ENCODE measurements around the gene TNK2.
"Not testable (repeated sequence)": the region's sequence is repeated elsewhere in the genome, so short reads cannot be mapped to it uniquely, and the experiment has no call there.

The TNK2 gene

DNA sequence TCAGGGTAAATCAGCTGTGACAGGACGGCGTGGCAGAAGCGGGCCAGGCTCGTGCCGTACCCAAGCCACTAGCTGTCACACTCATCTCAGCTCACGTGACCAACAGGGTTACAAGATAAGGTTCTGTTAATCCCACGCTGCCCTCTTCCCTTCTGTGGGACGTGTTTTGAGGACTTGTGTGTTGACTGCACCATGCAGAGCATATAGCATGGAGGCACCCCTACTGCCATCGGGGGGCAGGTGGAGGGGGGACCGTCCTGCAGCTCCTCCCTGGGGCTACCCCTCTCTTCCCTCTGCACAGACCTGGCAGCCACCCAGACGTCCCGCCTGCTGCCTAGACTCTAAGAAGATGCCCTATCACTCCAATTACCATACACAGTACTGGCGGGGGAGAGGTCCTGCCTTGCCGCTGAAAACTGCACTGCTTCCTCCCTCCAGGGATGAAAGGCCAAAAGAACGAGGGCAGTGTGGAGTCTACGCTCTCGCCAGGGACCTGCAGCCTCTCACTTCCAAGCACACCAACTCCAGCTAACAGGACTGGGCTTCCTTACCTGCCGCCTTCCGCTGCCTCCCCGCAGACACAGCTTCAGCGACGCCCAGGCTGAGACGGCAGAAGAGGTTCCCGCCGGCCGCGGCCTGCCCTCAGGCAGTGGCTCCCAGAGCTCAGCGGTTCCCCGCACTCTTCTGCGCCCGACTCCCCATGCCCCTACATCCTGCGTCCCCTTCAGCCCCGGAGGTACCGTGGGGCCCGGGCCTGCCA is at the start of gene TNK2:
Gene TNK2 (minus strand): TSS at position 618 of the 760 bp plus-strand sequence. CDS start 19,963 bp downstream, outside the sequence.
- peak; percentile 28 for DNase-seq (ENCODE audit: low read depth)

DNA sequence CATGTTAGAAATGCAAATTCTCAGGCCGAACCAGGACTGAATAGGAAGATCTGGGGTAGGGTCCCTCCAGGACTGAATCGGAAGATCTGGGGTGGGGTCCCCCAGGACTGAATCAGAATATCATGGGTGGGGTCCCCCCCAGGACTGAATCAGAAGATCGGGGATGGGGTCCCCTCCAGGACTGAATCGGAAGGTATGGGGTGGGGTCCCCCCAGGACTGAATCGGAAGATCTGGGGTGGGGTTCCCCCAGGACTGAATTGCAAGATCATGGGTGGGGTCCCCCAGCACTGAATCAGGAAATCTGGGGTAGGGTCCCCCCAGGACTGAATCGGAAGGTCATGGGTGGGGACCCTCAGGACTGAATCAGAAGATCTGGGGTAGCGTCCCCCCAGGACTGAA is 48.2 kb upstream of the TNK2 start:
- DNase-seq (ENCODE audit: low read depth): no peak

DNA sequence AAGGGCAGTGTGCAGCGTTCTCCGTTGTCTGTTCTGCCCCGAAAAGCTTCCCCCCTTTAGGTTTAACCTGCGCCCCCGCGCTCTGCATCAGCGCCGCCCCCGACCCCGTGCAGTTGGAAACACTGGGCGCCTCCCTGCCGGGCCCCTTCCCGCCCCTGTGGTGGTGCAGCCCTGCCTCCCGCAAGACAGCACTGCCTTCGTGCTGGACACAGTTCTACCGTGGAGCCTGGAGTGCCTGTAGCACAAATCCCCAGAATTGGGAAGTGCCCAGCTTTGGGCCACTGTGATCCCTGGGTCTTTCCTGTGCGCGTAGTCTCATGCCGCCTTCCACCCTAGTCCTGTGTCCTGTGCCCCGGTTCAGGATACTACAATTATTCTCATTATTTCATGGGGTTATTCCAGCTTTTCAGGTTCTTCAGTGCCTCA is 47.1 kb upstream of the TNK2 start:
- peak; percentile 34 for DNase-seq (ENCODE audit: low read depth)

DNA sequence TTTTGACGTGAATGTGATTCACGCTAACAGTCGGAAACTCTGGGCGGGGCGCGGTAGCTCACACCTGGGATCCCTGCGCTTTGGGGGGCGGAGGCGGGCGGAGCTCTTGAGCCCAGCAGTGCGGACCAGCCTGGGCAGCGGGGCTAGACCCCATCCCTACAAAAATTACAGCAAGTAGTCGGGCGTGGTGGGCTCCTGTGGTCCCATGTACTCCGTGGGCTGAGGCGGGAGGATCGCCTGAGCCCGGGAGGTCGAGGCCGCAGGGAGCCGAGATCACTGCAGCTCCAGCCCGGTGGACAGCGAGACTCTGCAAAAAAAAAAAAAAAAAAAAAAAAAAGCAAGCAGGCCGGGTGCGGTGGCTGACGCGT is 46.4 kb upstream of the TNK2 start:
- peak; percentile 54 for DNase-seq (ENCODE audit: low read depth)

DNA sequence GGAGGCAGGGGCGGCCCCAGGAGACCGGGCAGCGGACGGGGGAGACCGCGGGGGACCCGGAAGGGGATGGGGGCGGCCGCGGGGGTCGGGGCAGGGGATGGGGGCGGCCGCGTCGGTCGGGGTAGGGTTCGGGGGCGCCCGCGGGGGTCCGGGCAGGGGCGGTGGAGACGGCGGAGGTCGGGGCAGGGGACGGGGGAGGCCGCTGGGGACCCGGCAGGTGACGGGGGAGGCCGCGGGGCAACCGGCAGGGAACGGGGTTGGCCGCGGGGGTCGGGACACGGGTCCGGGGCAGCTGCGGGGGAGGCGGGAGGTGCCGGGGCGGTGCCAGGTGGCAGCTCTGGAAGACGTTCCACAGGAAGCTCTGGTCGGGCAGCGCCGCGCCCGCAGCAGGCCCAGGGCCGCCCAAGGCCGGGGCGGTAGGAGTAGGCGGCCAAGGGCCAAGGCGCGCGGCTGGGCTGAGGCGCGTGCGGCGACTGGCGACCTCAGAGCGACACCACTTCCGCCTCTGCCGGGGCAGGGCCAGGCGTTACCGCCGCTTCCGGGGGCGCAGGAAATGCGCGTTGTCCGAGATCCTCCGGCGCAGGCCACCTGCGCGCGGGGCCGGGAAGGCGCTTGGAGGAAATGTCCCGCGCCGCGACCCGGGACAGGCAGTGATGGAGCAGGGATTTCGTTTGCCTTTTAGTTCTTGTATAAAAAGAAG is 45.9 kb upstream of the TNK2 start:
- DNase-seq (ENCODE audit: low read depth): peak; percentile 64

DNA sequence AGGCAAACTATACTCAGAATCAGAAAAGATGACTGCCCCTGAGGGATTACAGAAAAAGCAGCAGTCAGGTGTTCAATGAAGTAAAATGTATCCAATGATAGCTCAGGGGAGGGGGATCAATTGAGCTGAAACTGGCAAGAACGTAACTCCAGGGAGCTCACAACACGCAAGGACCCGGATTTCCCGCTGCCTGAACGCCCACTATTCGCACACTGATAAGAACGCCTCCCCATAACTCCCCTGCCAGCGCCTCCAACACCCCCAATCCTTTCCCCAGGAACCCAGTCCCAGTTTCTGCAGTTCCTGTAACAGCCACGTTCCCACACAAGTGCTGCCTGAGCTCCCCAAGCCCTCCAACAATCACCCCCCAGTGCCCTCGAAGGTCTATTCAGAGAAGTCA is 44.2 kb upstream of the TNK2 start:
- not testable (repeated sequence) for DNase-seq (ENCODE audit: low read depth)

DNA sequence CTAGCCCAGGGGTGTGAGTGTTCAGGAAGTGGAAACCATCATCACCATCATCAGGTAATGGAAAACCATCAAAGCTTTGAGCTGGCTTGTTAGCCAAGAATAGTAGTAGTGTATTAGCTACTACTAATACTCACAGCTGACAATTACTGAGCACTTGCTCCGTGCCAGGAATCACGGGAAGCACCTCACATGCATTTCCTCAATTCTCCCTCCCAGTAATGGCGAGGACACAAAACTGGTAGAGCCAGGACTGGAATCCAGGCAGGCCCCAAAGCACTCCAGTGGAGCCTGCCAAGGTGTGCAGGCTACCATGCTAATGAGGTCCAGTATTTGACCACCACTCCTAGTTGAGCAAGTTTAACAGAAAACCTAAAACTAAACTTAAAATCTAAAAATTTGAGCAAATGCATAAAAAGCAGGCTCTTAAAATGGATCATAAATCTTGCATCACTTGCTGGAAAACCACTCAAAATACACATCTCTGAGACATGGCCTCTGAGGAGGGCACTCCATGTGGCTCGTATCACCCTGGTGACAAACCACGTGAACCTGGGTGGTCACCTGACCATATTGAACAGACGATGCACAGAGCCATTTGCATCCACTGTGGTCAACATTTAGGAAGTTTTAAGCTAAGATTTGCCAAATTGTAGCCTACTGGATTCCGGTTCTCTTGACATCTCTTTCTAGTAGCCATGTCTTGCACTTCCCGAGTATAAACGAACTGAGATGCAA is 43.3 kb upstream of the TNK2 start:
- DNase-seq (ENCODE audit: low read depth): not testable (repeated sequence)

DNA sequence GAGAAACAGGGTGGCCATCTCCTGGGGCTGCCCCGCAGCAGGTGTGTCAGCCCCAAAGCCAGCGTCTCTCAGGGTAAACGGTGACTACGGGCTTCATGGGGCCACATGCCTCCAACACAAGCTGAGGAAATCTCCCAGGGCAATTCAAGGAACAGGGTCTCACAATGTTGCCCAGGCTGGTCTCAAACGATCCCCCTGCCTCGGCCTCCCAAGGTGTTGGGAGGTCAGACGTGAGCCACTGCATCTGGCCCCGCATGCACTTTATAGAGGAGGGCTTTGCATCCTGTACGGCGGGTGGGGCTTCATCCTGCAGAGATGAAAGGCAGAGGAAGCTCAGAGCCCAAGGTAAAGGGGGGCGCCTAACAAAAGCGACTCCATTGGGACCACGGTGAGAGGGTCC is 42.4 kb upstream of the TNK2 start:
- not testable (repeated sequence) for DNase-seq (ENCODE audit: low read depth)

DNA sequence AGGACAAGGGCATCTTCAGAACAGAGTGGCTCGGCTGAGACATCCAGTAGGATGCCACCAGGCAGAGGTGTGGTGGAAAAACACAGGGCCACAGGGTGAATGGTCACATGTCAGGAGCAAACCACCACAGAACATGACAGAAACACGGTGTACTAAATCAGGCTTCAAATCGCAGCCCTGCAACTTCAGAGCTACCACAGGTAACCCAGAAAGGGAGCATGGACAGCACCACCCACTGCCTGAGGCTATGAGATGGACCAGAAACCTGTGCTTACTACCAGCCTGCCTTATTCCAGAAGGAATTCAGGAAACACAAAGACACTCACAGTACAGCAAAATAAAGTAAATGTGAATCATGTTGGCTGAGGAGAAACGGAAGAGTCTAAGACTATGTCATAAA is 41.8 kb upstream of the TNK2 start:
- not testable (repeated sequence) for DNase-seq (ENCODE audit: low read depth)

DNA sequence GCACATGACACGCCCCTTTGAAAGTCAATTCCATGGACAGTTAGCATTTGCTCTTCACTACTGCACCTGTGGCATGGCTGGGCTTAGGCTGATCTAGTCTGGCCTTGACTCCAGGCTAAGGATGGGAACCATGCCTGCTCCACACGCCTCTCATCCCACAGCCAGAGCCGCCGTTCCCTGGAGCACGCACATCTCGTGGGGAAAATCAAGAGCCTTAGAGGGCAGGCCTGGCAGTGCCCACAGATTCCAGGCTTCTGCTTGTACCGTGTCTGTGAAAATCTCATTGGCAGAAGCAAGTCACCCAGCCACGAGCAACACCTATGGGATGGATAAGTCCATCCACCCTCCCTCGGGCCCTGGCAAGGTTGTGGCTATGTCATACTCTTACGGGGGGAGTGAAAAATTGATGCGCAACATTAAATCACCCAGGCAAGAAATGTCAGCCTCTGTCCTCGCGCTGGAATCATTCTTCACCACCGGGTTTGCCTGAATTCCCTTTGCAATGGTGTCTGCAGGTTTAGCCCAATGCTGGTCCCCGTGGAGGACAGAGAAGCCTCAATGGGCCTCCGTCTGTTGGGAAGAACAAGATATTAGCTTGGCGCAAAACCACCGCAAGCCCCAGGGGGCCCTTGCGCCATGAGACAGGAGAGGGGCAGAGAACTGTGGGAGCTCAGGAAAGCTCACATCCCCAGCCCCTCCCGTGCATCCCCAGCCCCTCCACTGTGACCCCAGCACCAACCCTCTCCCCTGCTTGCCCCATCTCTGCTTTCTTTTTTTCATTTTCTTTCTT is 38.8 kb upstream of the TNK2 start:
- not testable (repeated sequence) for DNase-seq (ENCODE audit: low read depth)

DNA sequence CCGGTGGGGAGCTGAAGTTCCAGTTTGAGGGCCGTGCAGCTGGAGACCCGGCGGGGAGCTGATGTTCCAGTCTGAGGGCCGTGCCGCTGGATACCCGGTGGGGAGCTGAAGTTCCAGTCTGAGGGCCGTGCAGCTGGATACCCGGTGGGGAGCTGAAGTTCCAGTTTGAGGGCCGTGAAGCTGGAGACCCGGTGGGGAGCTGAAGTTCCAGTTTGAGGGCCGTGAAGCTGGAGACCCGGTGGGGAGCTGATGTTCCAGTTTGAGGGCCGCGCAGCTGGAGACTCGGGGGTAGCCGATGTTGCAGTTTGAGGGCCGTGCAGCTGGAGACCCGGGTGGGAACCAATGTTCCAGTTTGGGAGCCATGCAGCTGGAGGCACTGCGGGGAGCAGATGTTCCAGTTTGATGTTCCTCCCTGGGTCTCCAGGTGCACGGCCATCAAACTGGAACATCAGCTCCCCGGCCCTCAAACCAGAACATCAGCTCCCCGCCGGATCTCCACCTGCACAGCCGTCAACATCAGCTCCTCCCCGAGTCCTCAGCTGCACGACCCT is 33.0 kb upstream of the TNK2 start:
- DNase-seq (ENCODE audit: low read depth): not testable (repeated sequence)

DNA sequence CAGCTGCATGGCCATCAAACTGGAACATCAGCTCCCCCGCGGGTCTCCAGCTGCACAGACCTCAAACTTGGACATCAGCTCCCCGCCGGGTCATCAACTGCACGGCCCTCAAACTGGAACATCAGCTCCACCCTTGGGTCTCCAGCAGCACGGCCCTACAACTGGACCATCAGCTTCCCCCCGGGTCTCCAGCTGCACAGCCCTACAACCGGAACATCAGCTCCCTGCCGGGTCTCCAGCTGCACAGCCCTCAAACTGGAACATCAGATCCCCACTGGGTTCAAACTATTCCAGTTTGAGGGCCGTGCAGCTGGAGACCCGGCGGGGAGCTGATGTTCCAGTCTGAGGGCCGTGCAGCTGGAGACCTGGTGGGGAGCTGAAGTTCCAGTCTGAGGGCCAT is 32.5 kb upstream of the TNK2 start:
- not testable (repeated sequence) for DNase-seq (ENCODE audit: low read depth)

DNA sequence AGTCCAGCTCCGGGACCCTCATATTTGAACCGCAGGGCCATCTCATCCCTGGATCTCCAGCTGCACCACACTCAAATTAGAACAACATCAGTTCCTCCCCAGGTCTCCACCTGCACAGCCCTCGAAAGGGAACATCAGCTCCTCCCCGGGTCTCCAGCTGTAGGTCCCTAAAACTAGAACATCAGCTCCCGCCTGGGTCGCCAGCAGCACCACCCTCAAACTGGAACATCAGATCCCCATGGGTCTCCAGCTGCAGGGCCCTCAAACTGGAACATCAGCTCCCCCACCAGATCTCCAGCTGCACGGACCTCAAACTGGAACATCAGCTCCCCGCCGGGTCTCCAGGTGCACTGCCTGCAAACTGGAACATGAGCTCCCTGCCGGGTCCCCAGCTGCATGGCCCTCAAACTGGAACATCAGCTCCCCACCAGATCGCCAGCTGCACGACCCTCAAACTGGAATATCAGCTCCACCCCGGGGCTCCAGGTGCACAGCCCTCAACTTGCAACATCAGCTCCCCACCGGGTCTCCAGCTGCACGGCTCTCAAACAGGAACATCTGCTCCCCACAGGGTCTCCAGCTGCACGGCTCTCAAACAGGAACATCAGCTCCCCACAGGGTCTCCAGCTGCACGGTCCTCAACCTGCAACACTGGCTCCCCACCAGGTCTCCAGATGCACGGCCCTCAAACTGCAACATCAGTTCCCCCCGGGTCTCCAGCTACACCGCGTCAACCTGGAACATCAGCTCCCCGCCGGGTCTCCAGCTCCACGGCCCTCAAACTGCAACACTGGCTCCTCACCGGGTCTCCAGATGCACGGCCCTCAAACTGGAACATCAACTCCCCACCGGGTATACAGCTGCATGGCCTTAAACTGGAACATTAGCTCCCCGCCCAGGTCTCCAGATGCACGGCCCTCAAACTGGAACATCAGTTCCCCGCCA is 31.4 kb upstream of the TNK2 start:
- DNase-seq (ENCODE audit: low read depth): not testable (repeated sequence)

DNA sequence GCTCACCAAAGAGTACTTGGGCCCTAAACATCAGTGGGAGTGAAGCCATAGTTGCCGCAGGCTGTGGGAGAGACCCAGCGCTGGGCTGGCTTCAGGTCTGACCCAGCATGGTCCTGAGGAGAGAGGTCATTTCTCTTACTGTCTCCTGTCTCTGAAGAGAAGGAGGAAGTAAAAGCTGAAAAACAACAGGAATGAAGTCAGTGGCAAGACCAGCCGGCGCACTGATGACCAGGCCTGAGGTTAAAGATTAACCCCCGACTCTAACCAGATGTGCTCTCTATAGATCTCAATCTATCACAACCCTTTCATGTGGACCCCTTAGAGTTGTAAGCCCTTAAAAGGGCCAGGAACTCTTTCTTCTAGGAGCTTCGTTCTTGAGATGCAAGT is 24.7 kb upstream of the TNK2 start:
- not testable (repeated sequence) for DNase-seq (ENCODE audit: low read depth)

DNA sequence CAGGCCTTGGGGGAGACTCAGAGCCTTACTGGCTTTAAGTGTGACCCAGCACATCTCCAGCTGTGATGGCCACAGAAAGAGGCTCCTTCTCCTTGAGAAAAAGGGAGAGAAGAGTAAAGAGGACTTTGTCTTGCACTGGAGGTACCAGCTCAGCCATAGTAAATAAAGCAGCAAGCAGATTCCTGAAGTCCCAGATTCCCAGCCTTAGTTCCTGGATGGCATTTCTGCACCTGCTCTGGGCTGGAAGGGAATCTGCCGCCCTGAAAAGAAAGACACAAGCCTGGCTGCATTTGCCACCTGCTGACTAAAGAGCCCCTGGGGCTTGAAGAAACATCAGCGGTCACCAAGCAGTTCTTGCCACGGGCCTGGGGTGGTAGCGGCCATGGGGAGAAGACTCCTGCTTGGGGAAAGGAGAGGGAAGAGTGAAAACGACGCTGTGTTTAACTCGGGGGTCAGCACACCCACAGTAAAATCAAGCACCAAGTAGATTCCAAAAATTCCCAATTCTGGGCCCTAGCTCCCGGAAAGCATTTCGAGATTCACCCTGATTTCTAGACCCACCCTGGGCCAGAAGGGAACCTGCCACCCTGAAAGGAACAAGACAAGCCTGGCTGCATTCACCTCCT is 24.2 kb upstream of the TNK2 start:
- DNase-seq (ENCODE audit: low read depth): no peak

DNA sequence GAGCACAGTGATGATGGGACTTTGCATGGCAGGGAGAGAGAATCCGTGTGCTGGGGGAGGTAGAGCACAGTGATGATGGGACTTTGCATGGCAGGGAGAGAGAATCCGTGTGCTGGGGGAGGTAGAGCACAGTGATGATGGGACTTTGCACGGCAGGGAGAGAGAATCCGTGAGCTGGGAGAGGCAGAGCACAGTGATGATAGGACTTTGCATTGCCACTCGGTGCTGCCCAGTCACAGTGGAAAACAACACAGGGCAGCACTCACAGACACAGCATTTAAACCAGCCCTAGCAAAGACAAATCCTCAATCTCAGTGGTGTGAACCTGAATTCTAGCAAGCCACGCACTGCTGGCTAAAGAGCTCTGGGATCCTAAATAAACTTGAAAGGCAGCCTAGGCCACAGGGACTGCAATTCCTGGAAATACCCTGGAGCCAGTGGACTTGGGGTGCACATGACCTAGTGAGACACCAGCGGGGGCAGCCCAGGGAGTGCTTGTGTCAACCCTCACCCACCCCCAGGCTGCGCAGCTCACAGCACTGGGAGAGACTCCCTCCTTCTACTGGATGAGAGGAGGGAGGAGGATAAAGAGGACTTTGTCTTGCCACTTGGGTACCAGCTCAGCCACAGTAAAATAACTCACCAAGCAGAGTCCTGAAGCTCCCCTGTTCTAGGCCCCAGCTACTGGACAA is 23.4 kb upstream of the TNK2 start:
- no peak for DNase-seq (ENCODE audit: low read depth)

DNA sequence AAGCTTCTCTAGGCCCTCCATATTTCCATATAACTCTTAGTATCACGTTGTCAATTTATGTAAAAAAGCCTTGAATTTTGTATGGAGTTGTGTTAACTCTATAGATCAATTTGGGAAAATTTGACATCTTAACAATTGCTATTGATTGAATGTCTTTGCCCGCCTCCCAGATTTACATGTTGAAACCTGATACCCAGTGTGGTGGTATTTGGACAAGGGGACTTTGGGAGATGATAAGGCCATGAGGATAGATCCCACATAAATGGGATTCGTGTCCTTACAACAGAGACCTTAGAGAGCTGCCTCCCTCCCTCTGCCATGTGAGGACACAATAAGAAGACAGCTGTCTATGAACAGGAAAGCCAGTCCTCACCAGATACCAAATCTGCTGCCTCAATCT is 21.1 kb upstream of the TNK2 start:
- no peak for DNase-seq (ENCODE audit: low read depth)

DNA sequence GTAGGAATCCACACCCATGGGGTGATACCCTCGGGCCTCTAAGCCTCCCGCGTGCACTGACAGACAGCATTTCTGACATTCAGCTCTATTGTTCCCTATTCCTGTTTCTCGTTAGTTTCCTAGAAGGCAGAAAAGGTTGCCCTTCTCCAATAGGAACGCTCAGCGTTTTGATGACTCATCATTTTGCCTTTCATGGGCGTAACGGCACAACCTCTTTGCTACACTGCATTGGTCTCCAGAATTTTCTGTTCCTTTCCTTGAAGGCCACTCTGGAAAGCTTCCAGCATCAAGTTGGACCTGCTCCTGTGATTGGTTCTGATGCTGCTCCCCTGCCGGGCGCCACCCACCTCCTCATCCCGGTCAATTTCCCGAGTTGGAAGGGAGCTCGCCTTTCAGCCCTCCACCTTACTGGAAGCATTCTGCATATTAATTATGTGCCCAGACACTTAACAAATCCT is 13.0 kb upstream of the TNK2 start:
- no peak for DNase-seq (ENCODE audit: low read depth)

DNA sequence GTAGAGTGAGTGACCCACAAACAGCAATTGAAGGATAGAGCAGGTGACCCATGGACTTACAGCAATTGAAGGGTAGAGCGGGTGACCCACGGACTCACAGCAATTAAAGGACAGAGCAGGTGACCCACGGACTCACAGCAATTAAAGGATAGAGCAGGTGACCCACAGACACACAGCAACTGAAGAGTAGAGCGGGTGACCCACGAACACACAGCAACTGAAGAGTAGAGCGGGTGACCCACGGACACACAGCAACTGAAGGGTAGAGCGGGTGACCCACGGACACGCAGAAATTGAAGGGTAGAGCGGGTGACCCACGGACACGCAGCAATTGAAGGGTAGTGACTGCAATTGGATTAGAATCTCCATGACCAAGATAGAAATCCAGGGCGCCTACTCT is 9.8 kb upstream of the TNK2 start:
- DNase-seq (ENCODE audit: low read depth): no peak

Measured in activated T-helper 9 cell treated with anti-CD3 and anti-CD28 coated beads, Interleukin-2, amount 50 U/mL, for 16 hours (primary cell).